ENCODE results near the gene PRKCB. TPM values are rescaled to one million over a fixed set of nuclear protein-coding genes. Genes with fewer than 3 reads are reported as not detected.

Gene PRKCB
- total RNA-seq, 2 donors from 2014 or later, result 3.8 to 7.3 TPM

DNA sequence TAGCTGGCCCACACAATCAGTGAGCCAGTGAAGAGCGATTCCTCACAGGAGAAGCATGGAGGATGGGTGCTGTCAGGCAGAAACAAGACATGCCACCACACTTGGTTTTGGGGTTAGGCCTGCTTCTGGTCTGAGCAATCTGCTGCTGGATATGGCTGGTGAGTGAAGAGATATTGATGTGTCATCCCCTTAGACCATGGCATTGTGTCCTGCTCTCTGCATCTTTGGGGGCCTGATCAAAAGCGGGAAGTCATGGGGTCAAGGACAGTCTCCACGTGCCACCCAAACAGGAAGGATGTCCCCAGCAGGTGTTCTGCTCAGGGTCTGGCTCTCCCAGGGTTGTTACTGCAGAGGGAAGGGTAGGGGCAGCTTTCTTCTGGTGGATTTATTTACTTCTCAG, 140.7 kb downstream of the PRKCB start:
- DNase-seq (no peak), ATAC-seq (no peak)
- intact Hi-C loops (cut with DNase I, micrococcal nuclease), result no loop called here

DNA sequence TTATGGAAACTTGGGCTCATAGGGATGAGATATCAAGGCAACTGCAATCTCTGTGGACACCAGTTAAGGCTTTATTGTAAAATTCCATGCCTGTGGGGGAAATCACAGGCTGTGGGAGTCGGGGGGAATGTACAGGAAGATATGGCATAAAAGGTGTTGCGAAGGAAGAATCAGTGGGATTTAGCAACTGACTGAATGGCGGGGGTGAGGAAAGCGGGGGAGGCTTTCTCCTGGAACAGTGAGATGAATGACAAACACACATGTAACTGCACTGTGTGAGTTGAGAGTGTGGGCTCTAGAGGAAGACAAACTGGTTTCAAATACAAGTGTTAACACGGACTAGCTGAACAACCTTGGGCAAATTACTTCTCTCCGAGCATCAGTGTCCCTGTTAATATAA, 143.7 kb downstream of the PRKCB start:
- no peak for DNase-seq
- no peak for ATAC-seq
- intact Hi-C loops (cut with DNase I, micrococcal nuclease), result no loop called here

DNA sequence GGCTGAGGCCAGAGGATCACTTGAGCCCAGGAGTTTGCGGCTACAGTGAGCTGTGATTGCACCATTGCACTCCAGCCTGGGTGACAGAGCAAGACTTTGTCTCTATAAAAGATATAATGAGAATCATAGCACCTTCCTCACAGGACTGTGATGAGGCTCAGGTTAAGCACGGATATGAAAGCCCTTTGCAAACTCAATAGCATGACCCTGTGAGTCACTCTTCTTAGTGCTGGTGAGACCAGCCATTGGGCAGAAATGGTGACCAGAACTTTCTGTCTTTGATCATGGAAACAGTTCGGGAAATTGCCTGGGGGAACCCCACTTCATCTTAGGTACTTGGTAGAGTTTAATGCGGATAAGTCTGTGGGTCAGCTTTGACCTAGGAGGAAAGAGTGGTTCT, 144.2 kb downstream of the PRKCB start:
- ATAC-seq, result no peak
- no peak for DNase-seq
- intact Hi-C loops (cut with DNase I, micrococcal nuclease), result no loop called here

DNA sequence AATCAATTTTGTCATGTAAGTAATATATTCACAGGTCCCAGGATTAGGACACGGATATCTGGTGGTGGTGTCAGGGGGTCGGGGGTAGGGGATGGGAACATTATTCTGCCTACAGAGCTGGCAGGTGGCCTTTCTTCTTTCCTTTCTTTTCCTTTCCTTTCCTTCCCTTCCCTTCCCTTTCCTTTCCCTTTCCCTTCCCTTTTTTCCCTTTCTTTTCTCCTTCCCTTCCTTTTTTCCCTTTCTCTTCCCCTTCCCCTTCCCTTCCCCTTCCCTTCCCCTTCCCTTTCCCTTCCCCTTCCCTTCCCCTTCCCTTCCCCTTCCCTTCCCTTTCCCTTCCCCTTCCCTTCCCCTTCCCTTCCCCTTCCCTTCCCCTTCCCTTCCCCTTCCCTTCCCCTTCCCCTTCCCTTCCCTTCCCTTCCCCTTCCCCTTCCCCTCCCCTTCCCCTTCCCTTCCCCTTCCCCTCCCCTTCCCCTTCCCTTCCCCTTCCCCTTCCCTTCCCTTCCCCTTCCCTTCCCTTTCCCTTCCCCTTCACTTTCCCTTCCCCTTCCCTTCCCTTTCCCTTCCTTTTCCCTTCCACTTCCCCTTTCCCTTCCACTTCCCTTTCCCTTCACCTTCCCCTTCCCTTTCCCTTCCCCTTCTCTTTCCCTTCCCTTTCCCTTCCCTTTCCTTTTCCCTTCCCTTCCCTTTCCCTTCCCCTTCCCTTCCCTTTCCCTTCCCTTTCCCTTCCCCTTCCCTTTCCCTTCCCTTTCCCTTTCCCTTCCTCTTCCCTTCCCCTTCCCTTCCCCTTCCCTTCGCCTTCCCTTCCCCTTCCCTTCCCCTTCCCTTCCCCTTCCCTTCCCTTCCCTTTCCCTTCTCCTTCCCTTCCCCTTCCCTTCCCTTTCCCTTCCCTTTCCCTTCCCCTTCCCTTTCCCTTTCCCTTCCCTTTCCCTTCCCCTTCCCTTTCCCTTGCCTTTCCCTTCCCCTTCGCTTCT, 145.9 kb downstream of the PRKCB start:
- DNase-seq (no peak), ATAC-seq (no peak)
- intact Hi-C loops (cut with DNase I, micrococcal nuclease), result no loop called here

DNA sequence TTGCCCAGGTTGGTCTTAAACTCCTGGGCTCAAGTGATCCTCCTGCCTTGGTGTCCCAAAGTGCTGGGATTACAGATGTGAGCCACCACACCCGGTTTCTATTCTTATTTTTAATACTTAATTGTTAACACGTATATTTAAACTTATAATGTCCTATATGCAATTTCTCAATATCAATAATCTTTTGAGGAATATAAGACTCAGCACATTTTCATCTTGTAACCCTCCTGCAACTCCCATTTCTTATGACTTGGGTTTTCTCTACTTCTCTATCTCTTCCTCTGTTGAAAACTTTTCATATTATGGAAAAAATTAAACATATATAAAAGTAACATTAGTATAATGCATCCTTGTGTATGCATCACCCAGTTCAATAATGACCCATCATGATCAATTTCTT, 150.7 kb downstream of the PRKCB start:
- ATAC-seq (no peak), DNase-seq (no peak)
- intact Hi-C loops (cut with DNase I, micrococcal nuclease), result no loop called here

DNA sequence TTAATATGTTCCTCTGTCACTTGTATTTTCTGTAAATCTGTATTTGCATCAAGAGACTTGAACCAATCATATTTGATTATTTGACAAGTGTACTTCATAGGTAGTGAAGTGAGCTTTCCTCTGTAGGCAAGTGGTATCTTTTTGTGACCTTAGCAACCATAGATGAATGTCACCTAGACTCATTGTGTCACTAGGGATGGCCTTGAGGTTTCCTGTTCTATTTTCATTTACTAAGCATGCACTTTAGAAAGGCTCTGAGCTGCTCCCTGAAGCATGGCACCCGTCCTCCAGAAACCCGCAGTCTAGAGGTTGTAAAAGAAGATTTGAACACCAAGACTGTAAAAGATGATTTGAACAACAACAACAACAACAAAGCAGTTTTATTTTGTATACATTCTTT, 151.7 kb downstream of the PRKCB start:
- ATAC-seq, result no peak
- intact Hi-C loops (cut with DNase I, micrococcal nuclease), result no loop called here
- no peak for DNase-seq

DNA sequence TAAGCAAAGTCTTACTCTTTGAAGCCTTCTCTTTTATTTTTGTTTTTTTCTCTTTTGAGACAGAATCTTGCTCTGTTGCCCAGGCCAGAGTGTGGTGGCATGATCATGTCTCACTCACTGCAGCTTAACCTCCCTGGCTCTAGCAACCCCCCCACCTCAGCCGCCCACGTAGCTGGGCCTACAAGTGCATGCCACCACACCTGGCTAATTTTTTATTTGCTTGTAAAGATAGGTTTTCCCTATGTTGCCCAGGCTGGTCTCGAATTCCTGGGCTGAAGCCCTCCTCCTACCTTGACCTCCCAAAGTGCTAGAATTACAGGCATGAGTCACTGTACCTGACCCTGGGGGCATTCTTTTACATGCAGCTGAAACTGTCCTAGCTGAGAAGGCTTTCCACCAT, 154.7 kb downstream of the PRKCB start:
- intact Hi-C loops (cut with DNase I, micrococcal nuclease), result loop anchor here in 1 of 2 donors (10.0 kb wide), 1 partner anchor 166 kb away; no protein-coding TSS in a partner anchor
- ATAC-seq (no peak), DNase-seq (no peak)

DNA sequence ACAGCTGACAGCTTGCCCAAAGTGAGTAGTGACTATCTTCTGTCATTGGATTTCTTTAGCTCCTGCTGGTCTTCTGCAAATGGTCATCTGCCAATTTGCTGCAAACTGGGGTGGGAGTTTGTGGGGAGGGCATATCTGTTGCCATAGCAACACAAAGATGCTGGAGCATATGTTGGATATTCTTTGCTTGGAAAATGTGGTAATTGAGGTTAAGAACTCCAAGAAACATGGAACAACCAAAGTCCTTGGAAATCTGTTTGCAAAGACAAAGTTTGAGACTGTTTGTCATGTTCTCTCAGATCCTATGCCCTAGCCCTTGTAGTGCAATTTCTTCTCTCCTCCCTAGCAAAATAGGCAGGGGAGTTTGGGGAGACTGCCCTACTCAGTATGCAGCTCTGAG, 155.3 kb downstream of the PRKCB start:
- no peak for DNase-seq

DNA sequence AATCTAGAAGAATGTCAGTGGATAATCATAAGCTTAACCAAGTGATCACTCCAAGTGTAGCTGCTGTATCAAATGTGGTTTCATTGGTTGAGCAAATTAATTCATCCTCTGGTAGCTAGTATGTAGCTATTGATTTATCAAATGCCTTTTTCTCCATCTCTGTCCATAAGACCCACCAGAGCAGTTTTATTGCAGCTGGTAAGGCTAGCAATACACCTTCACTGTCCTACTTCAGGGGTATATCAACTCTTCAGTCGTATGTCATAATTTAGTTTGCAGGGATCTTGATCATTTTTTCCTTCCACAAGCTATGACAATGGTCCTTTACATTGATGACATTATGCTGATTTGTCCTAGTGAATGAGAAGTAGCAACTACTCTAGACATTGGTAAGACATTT, 158.8 kb downstream of the PRKCB start:
- no peak for ATAC-seq
- intact Hi-C loops (cut with DNase I, micrococcal nuclease), result loop anchor here in 1 of 2 donors (10.0 kb wide), 1 partner anchor 170 kb away; no protein-coding TSS in a partner anchor
- DNase-seq, result no peak

More for the DNA sequence above, 155.3 kb downstream of the PRKCB start:
- no peak for ATAC-seq
- intact Hi-C loops (cut with DNase I, micrococcal nuclease), result loop anchor here in 1 of 2 donors (10.0 kb wide), 1 partner anchor 166 kb away; no protein-coding TSS in a partner anchor

DNA sequence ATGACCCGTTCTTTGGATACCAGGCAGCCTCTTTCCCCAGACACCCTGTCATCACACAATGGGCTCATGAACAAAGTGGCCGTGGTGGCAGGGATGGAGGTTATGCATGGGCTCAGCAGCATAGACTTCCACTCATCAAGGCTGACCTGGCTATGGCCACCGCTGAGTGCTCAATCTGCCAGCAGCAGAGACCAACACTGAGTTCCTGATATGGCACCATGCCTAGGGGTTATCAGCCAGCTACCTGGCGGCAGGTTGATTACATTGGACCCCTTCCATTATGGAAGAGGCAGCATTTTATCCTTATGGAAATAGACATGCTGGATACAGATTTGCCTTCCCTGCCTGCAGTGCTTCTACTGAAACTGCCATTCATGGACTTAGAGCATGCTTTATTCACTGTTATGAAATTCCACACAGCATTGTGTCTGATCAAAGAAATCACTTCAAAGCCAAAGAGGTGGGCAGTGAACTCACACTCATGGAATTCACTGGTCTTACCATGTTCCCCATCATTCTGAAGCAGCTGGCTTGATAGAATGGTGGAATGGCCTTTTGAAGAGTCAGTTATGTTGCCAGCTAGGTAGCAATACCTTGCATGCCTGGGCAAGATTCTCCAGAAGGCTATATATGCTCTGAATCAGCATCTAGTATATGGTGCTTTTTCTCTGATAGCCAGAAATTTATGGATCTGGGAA, 160.6 kb downstream of the PRKCB start:
- intact Hi-C loops (cut with DNase I, micrococcal nuclease), result loop anchor here in 1 of 2 donors (10.0 kb wide), 1 partner anchor 172 kb away; no protein-coding TSS in a partner anchor
- ATAC-seq (no peak), DNase-seq (no peak)

DNA sequence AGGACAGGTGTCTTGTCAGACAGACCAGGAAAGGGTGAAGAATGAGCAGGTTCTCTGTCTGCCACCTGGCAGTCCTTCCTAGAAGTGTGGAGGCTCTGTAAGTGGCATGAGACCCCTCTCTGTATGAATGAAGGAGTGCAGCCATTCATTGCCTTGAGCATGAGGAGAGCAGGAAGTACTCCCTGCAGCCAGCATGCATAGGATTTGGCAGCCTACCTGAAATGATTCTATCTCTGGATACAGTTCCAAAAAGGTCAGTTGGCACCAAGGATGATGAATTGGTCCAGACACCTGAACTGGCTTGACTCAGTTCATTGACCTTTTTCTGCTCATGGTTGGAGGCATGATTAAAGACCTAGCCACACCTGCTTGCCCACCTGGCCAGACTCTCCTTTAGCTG, 163.0 kb downstream of the PRKCB start:
- intact Hi-C loops (cut with DNase I, micrococcal nuclease), result loop anchor here in 1 of 2 donors (10.0 kb wide), 1 partner anchor 174 kb away; no protein-coding TSS in a partner anchor
- DNase-seq (no peak), ATAC-seq (no peak)

DNA sequence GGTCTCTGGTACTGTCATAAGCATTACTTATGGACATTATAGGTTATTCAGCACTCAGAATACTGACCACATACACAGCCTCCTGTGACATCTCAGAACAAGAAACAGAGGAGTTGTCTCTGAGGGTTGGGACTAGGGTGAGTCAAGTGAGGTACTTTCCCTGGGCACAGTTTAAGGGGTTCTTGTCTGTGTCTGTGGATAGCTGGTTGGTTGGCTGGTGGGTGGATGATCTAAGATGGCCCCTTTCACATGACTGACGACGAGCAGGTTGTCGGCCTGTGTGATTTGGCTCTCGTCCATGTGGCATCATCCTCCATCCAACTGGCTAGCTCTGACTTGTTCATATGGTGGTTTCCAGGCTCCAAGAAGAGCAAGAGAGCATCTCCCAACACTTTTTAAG, 163.9 kb downstream of the PRKCB start:
- intact Hi-C loops (cut with DNase I, micrococcal nuclease), result loop anchor here in 1 of 2 donors (10.0 kb wide), 1 partner anchor 175 kb away; no protein-coding TSS in a partner anchor
- ATAC-seq (no peak), DNase-seq (no peak)

DNA sequence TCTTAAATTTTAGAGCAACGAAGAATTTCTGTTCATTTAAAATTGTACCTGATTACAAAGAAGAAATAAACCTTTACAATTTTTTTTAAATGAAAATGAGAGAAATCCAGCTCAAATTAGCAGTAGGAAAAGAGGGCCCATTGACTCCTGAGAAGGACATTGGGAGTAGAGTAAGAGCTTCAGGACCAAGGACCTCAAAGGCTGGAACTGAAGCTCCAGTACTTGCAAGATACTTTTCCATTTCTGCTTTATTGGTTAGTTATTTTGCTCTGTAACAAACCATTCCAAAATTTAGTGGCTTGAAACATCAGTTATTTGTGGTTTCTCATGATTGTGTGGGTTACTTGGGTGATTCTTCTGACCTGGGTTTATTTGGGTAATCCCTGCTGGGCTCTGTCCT, 165.9 kb downstream of the PRKCB start:
- no peak for DNase-seq
- ATAC-seq, result no peak
- intact Hi-C loops (cut with DNase I, micrococcal nuclease), result no loop called here

DNA sequence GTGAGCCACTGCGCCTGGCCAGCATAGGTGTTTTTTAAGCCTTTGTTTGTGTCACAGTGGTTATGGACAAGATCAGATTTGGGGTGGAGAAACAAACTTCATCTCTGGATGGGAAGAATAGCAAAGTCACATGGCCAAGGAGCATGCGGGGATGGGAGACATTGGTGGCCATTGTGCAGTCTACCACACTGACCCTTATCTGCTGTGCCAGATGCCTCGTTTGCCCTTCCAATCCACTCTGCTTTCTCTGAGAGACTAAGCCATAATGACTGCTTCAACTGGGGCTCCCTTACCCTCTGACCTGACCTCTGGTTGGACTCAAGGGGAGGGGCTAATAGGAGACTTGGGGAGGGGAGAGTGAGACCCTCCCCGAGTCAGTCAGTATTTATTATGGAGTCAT, 166.8 kb downstream of the PRKCB start:
- intact Hi-C loops (cut with DNase I, micrococcal nuclease), result no loop called here
- no peak for ATAC-seq
- DNase-seq, result no peak

DNA sequence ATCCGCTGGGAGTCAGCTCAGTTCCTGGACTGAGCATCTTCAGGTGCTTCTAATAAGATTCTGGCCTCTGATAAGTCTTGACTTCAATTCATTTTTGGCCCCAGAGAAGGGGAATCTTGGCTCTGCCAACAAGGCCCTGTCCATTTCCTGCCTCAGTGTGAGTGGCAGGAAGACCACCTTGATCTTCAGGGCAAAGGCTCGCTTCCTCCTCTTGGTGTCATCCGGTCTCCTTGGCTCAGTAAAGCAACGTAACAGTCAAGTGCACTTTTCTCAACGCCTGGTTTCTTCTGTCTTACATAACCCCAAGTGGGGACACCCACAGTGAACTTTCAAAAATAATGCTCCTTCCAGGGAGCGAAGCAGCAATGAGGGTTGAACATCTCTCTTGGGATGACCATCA, 169.8 kb downstream of the PRKCB start:
- no peak for ATAC-seq

DNA sequence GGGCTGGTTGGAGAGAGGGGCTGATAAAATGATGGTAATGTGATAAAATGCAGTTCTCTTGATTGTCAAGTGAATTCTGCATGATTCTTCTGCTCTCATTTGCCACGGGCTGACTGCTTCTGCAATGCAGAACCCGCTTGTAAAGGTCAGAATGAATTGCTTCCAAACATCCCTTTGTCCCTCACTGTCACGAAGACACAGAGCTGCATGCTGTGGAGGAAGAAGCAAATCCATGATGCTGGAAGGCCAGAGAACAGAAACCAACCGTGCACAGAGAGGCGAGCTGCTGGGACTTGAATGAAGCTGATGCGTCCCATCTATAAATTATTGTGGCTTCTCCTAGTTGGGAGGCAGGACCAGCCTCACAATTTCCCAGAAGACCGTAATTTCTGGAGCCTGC, 171.6 kb downstream of the PRKCB start:
- intact Hi-C loops (cut with DNase I, micrococcal nuclease), result no loop called here
- ATAC-seq (no peak), DNase-seq (no peak)

More for the DNA sequence above, 169.8 kb downstream of the PRKCB start:
- intact Hi-C loops (cut with DNase I, micrococcal nuclease), result no loop called here
- no peak for DNase-seq

DNA sequence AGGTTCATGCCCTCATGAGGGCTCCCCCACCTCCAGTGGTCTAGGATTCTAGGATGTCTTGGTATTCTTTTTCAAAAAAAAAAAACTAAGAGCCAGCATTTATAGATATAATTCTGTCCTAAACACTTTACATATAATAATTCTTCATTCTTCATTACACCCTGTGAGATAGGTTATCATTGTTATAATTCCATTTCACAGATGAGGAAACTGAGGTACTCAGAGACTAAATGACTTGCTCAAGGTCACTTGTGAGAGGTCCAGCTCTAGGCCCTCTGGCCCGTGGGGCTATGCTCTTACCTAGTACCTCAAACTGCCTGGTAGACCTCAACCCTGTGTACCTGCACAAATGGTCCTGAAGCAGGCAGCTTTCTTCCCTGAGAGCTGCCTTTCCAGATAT, 172.2 kb downstream of the PRKCB start:
- DNase-seq, result no peak
- no peak for ATAC-seq
- intact Hi-C loops (cut with DNase I, micrococcal nuclease), result no loop called here

DNA sequence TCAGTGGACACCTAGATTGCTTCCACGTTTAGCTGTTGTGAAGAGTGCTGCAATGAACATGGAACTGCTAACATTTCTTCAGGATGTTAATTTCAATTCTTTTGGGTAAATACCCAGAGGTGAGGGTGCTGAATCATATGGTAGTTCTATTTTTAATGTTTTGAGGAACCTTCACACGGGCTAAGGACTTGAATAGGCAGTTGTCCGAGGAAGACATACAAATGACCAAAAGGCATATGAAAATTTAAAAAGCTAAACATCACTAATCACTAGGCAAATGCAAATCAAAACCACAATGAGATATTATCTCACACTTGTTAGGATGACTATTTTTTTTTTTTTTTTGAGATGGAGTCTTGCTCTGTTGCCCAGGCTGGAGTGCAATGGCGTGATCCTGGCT, 173.3 kb downstream of the PRKCB start:
- intact Hi-C loops (cut with DNase I, micrococcal nuclease), result no loop called here
- DNase-seq, result no peak
- ATAC-seq, result no peak

DNA sequence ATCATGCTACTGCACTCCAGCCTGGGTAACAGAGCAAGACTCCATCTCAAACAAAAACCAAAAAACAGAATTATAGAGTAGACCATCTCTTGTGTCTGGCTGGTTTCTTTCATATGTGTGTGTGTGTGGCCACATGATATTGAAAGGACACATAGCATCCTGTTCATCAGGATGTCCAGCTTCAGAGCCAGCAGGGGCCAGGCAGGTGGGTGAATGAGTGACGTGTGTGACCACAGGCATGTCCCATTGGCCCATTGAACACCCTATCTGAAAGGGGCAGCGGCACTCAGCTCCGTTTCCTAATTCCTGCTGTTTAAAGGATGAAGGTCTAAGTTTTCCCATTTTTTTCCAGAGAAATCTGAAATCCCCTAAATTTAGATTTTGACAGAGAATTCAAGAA, 174.2 kb downstream of the PRKCB start:
- intact Hi-C loops (cut with DNase I, micrococcal nuclease), result loop anchor here (5.0 kb wide), 2 partner anchors 208 to 213 kb away; no protein-coding TSS in a partner anchor
- no peak for DNase-seq
- no peak for ATAC-seq

All from left colon (tissue), 2 donors.